ENCODE data around the gene RPS6KA5. TPM values are rescaled to one million over a fixed set of nuclear protein-coding genes. Genes with fewer than 3 reads are reported as not detected.

Gene RPS6KA5
- total RNA-seq, 4 donors from 2014 or later, result 3.1 to 10.5 (median 8.1) TPM

DNA sequence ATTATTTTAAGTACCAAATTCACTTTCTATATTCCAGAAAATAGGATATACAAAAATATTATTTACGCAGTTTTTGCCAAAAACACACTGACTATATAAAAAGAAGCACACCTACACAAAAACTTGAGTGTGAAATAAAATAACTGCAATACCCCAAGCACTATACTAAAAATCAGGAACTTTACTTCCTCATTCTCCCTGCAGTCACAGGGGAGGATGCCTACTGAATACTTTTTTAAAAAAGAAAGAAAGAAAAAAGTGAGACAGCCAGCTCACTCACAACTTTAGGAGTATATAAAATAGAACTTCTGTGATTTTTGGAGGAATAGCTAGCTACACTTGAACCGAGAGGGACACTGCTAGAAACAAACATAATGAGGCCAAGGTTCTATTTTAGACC is 12.2 kb downstream of the RPS6KA5 start:
- no peak for DNase-seq
- H3K4me3 ChIP-seq, result no peak overlapping the region
- H3K36me3 ChIP-seq, result no peaks in the 10 kb centered on the region
- 86 to 87% methylated on average over 2 of the region's 2 CpGs for WGBS, 2 donors
- peaks cover 0 to 18% (median 0%) of the 10 kb centered on the region in 3 donors for H3K4me1 ChIP-seq
- no peak for TF ChIP-seq POLR2A (IDR thresholded peaks at IDR 0.05)
- TF ChIP-seq, protein P1, sequence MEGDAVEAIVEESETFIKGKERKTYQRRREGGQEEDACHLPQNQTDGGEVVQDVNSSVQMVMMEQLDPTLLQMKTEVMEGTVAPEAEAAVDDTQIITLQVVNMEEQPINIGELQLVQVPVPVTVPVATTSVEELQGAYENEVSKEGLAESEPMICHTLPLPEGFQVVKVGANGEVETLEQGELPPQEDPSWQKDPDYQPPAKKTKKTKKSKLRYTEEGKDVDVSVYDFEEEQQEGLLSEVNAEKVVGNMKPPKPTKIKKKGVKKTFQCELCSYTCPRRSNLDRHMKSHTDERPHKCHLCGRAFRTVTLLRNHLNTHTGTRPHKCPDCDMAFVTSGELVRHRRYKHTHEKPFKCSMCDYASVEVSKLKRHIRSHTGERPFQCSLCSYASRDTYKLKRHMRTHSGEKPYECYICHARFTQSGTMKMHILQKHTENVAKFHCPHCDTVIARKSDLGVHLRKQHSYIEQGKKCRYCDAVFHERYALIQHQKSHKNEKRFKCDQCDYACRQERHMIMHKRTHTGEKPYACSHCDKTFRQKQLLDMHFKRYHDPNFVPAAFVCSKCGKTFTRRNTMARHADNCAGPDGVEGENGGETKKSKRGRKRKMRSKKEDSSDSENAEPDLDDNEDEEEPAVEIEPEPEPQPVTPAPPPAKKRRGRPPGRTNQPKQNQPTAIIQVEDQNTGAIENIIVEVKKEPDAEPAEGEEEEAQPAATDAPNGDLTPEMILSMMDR (IDR thresholded peaks at IDR 0.05), result no peak
- intact Hi-C loops (cut with DNase I), result no loop called here
- H3K27ac ChIP-seq, result no peak overlapping the region
- H3K27me3 ChIP-seq, result no peaks in the 10 kb centered on the region
- no peaks in the 10 kb centered on the region for H3K9me3 ChIP-seq

DNA sequence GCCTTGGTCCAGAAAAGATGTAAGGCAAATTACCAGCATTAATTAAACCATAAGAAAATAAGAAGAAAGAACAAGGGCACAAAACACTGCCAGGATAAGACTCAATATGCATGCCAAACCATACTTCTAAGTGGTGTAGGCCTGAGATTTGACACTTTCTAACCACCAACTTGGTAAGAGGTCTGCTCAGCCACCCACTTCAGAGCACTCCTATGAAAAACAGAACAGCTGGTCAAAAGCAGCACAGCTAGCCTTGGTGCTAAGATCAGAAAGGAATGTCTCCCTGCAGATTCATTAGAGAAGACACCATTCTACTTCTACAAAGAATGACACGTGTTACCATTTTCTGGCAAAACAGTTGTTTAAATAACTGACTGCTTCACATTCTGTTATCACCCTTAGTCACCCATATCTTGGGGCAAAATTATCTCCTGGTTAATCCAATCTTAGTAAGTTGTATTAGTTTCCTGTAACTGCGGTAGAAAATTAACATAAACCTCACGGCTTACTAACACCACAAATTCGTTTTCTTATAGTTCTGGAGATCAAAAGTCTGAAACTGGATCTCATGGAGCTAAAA is 13.2 kb downstream of the RPS6KA5 start:
- no peak for TF ChIP-seq POLR2A (IDR thresholded peaks at IDR 0.05)
- TF ChIP-seq, protein P1 (IDR thresholded peaks at IDR 0.05), result no peak
- 35 to 63% methylated on average over 4 of the region's 4 CpGs for WGBS, 2 donors
- Histone ChIP-seq H3K27me3 (no peaks in the 10 kb centered on the region), H3K4me3 (no peak overlapping the region), H3K36me3 (no peaks in the 10 kb centered on the region), H3K9me3 (no peaks in the 10 kb centered on the region), H3K27ac (no peak overlapping the region), H3K4me1 (peaks cover 0 to 18% (median 0%) of the 10 kb centered on the region in 3 donors)
- no peak for DNase-seq
- intact Hi-C loops (cut with DNase I), result no loop called here

DNA sequence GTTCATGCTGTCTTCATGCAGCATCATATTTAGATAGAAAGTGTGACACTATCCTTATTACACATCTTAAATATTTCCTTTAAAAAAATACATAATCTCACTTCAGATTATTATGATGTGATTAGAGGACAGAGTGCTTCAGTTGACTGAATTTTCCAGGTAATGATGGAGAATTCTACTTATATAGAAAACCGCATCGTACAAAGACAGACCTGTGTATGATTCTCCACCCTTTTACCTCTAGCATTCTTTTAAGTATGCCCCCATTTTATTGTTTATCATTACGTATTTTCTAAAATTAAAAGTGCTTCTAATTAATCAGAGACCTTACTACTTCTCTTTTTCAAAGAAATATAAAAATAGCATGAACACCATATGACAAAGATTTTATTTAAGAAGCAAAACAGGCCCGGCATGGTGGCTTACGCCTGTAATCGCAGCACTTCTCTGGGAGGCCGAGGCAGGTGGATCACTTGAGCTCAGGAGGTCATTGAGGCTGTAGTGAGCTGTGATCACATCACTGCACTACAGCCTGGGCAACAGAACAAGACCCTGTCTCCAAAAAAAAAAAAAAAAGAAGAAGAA is 13.9 kb downstream of the RPS6KA5 start:
- TF ChIP-seq, protein P1 (IDR thresholded peaks at IDR 0.05), result no peak
- TF ChIP-seq POLR2A (IDR thresholded peaks at IDR 0.05), result no peak
- 74 to 83% methylated on average over 7 of the region's 7 CpGs for WGBS, 2 donors
- Histone ChIP-seq H3K27ac (no peak overlapping the region), H3K27me3 (no peaks in the 10 kb centered on the region), H3K36me3 (no peaks in the 10 kb centered on the region), H3K9me3 (no peaks in the 10 kb centered on the region), H3K4me3 (no peak overlapping the region), H3K4me1 (peaks cover 0 to 18% (median 0%) of the 10 kb centered on the region in 3 donors)
- intact Hi-C loops (cut with DNase I), result no loop called here
- DNase-seq, result no peak

DNA sequence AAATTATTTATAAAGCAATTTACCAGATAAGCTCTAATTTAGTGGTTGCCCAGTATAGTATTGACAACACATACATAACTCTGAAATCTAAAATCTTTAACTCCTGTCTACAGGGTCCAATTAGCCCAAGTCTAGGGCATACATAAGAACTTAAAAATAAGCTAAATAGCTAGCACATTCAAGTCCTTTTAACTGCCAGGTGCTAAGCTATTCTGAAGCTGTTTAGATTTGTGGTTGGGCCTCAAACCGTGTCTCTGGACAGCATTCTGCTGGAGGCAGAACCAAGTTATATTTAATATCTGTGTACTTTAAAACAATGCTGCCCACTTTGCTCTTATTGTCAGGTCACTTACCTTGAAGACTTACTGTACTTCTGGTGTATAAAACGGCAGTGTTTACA is 19.0 kb downstream of the RPS6KA5 start:
- H3K27ac ChIP-seq, result no peak overlapping the region
- no peaks in the 10 kb centered on the region for H3K9me3 ChIP-seq
- intact Hi-C loops (cut with DNase I), result no loop called here
- no peaks in the 10 kb centered on the region for H3K36me3 ChIP-seq
- 18 to 39% methylated on average over 2 of the region's 2 CpGs for WGBS, 2 donors
- TF ChIP-seq POLR2A (IDR thresholded peaks at IDR 0.05), result no peak
- TF ChIP-seq, protein P1 (IDR thresholded peaks at IDR 0.05), result no peak
- no peak overlapping the region for H3K4me3 ChIP-seq
- DNase-seq, result no peak
- H3K4me1 ChIP-seq, result peaks cover 0 to 12% (median 3%) of the 10 kb centered on the region in 3 donors
- H3K27me3 ChIP-seq, result no peaks in the 10 kb centered on the region

DNA sequence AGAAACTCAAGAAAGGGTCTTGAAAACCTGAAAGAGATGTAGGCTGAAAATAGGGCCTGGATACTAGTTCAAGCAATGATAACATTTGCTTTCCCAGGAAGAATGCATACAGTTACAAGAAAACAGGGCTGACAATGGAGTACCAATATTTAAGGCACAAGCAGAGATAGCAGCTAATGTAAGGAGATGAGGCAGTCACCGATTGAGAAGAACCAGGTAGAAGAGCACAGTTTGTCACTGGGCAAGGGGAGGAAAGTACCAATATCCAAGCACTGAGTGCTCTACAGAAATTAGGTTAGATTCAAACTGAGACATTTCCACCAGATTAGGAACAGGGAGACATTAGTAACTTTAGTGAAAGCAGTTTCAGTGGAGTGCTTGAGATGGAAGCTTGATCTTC is 19.9 kb downstream of the RPS6KA5 start:
- no peak for DNase-seq
- intact Hi-C loops (cut with DNase I), result no loop called here
- Histone ChIP-seq H3K27ac (no peak overlapping the region), H3K27me3 (no peaks in the 10 kb centered on the region), H3K36me3 (no peaks in the 10 kb centered on the region), H3K9me3 (no peaks in the 10 kb centered on the region), H3K4me3 (no peak overlapping the region), H3K4me1 (peaks cover 0 to 7% (median 3%) of the 10 kb centered on the region in 3 donors)
- TF ChIP-seq, protein P1 (IDR thresholded peaks at IDR 0.05), result no peak
- TF ChIP-seq POLR2A (IDR thresholded peaks at IDR 0.05), result no peak
- WGBS, 2 donors, result 92 to 100% methylated on average over 1 of the region's 1 CpG
